Ishikawa (cell line): Measurements from ENCODE around the gene LYZL1.

ENCODE experiments used
- CEBPB ChIP-seq: IDR thresholded peaks from 2 replicates; pipeline ENCODE4 v1.6.1; 2012
- CREB1 ChIP-seq: IDR thresholded peaks from 2 replicates; pipeline ENCODE4 v1.6.1; 2012; ENCODE audit warnings: low read depth
- EGR1 ChIP-seq: IDR thresholded peaks from 2 replicates; pipeline ENCODE4 v1.6.1; 2012
- EP300 ChIP-seq: IDR thresholded peaks from 2 replicates; pipeline ENCODE4 v1.6.1; 2012; ENCODE audit warnings: borderline replicate concordance
- FOXM1 ChIP-seq: IDR thresholded peaks from 2 replicates; pipeline ENCODE4 v1.6.1; 2012; ENCODE audit warnings: low read depth, borderline replicate concordance
- MAX ChIP-seq: IDR thresholded peaks from 2 replicates; pipeline ENCODE4 v1.6.1; 2012
- NFIC ChIP-seq: IDR thresholded peaks from 2 replicates; pipeline ENCODE4 v1.6.1; 2012
- RAD21 ChIP-seq: IDR thresholded peaks from 2 replicates; pipeline ENCODE4 v1.6.1; 2012; ENCODE audit warnings: low read depth
- REST ChIP-seq: IDR thresholded peaks from 2 replicates; pipeline ENCODE4 v1.6.1; 2012; ENCODE audit warnings: low read depth, mild to moderate bottlenecking
- TAF1 ChIP-seq: IDR thresholded peaks from 2 replicates; pipeline ENCODE4 v1.6.1; 2012; ENCODE audit warnings: low read depth, mild to moderate bottlenecking
- TCF12 ChIP-seq: IDR thresholded peaks from 2 replicates; pipeline ENCODE4 v1.6.1; 2012; ENCODE audit warnings: low read depth
- TEAD4 ChIP-seq: IDR thresholded peaks from 2 replicates; pipeline ENCODE4 v1.6.1; 2012
- USF1 ChIP-seq: IDR thresholded peaks from 2 replicates; pipeline ENCODE4 v1.6.1; 2012
- YY1 ChIP-seq: IDR thresholded peaks from 2 replicates; pipeline ENCODE4 v1.6.1; 2012; ENCODE audit warnings: low read depth
- ZBTB7A ChIP-seq: IDR thresholded peaks from 2 replicates; pipeline ENCODE4 v1.6.1; 2012; ENCODE audit warnings: low read depth

The LYZL1 gene

GRCh38 chr10:29256586-29256985 lies 32.3 kb upstream of the LYZL1 start:
- no peak for TF ChIP-seq FOXM1
- no peak for TF ChIP-seq ZBTB7A
- no peak for TF ChIP-seq CREB1
- no peak for TF ChIP-seq RAD21
- TF ChIP-seq NFIC: no peak
- no peak for TF ChIP-seq EGR1
- no peak for TF ChIP-seq TCF12
- TF ChIP-seq CEBPB: no peak
- TF ChIP-seq MAX: no peak
- no peak for TF ChIP-seq USF1

GRCh38 chr10:29257106-29257783 lies 31.6 kb upstream of the LYZL1 start:
- no peak for TF ChIP-seq FOXM1
- no peak for TF ChIP-seq TCF12
- TF ChIP-seq TAF1: no peak
- TF ChIP-seq CREB1: no peak
- TF ChIP-seq EP300: no peak
- no peak for TF ChIP-seq ZBTB7A
- TF ChIP-seq MAX: no peak
- TF ChIP-seq YY1: no peak
- no peak for TF ChIP-seq CEBPB
- no peak for TF ChIP-seq RAD21
- no peak for TF ChIP-seq USF1
- no peak for TF ChIP-seq REST
- TF ChIP-seq TEAD4: no peak

GRCh38 chr10:29257784-29258135 lies 31.1 kb upstream of the LYZL1 start:
- no peak for TF ChIP-seq RAD21
- no peak for TF ChIP-seq FOXM1

GRCh38 chr10:29259498-29259897 lies 29.4 kb upstream of the LYZL1 start:
- TF ChIP-seq EGR1: no peak
- TF ChIP-seq CEBPB: no peak
- no peak for TF ChIP-seq ZBTB7A
- no peak for TF ChIP-seq FOXM1
- TF ChIP-seq REST: no peak
- TF ChIP-seq YY1: no peak
- TF ChIP-seq TAF1: no peak
- no peak for TF ChIP-seq RAD21
- TF ChIP-seq USF1: no peak
- no peak for TF ChIP-seq TCF12
- no peak for TF ChIP-seq TEAD4
- TF ChIP-seq CREB1: no peak
- TF ChIP-seq MAX: no peak
- no peak for TF ChIP-seq NFIC
- no peak for TF ChIP-seq EP300

- TF ChIP-seq YY1 (no peak), CREB1 (no peak), USF1 (no peak)
These were observed 25.4 kb upstream of the LYZL1 start for GRCh38 chr10:29263506-29263905.
